ENCODE measurements around the gene IFITM5.
A peak's percentile ranks its signal among the peaks of the same experiment; 100 is the strongest.

DNA sequence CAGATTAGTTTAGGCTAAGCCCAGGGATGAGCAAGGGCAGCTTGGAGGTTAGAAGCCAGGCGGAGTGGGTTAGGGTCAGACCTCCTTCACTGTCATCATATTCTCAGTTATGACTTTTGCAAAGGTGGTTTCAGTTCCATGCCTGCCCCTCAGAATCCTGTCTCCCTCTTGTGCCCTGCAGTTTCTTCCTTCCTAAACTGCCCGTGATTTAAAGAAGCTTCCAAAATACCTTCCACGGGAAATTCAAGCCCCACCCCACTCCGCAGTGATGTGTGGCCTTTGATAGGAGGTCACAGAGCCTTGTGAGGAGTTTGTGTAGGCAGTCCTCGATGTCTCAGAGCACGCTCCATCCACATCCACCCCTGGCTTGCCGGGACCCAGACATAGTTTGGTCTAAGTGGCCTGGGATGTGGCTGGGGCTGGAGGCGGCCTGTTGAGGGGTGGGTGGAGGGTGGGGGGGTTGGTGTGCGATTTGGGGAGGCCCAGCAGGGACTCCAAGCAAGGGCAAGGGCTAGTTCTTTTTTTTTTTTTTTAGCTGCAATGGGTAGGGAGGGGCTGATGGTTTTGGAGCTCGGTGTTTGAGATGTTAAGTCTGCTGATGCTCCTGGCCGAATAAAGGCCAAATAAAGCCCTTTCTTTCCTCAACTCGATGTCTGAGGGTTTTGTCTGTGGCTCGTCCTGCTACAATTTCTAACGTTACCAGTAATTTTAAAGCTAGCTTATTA, 12.9 kb upstream of the IFITM5 start:
- TF ChIP-seq POLR2AphosphoS5 (IDR thresholded peaks at IDR 0.05) (peak in 1 of 3 donors; percentile 13), POLR2A (IDR thresholded peaks at IDR 0.05) (no peak)
- TF ChIP-seq, protein P1, sequence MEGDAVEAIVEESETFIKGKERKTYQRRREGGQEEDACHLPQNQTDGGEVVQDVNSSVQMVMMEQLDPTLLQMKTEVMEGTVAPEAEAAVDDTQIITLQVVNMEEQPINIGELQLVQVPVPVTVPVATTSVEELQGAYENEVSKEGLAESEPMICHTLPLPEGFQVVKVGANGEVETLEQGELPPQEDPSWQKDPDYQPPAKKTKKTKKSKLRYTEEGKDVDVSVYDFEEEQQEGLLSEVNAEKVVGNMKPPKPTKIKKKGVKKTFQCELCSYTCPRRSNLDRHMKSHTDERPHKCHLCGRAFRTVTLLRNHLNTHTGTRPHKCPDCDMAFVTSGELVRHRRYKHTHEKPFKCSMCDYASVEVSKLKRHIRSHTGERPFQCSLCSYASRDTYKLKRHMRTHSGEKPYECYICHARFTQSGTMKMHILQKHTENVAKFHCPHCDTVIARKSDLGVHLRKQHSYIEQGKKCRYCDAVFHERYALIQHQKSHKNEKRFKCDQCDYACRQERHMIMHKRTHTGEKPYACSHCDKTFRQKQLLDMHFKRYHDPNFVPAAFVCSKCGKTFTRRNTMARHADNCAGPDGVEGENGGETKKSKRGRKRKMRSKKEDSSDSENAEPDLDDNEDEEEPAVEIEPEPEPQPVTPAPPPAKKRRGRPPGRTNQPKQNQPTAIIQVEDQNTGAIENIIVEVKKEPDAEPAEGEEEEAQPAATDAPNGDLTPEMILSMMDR (IDR thresholded peaks at IDR 0.05), result no peak
